ENCODE results near the gene PRSS2.

The PRSS2 gene

DNA sequence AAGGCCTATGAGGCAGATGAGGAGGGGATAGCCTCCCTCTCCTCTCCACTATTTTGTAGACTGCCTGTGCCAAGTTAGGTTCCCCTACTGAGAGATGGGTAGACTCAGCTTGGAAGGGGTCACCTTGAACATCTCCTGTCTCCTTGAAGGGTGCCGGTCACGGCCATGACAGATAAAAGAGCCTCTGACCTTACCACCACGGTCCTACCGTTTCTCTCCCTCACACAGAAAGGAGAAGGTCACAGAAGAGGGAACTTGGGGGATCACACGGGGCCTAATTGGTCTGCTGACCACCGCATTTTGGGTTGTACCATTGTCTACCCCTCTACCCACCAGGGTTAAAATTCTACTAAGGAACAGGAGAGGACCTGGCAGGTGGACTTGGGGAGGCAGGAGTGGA is 17.0 kb downstream of the PRSS2 start:
- no peak for DNase-seq

DNA sequence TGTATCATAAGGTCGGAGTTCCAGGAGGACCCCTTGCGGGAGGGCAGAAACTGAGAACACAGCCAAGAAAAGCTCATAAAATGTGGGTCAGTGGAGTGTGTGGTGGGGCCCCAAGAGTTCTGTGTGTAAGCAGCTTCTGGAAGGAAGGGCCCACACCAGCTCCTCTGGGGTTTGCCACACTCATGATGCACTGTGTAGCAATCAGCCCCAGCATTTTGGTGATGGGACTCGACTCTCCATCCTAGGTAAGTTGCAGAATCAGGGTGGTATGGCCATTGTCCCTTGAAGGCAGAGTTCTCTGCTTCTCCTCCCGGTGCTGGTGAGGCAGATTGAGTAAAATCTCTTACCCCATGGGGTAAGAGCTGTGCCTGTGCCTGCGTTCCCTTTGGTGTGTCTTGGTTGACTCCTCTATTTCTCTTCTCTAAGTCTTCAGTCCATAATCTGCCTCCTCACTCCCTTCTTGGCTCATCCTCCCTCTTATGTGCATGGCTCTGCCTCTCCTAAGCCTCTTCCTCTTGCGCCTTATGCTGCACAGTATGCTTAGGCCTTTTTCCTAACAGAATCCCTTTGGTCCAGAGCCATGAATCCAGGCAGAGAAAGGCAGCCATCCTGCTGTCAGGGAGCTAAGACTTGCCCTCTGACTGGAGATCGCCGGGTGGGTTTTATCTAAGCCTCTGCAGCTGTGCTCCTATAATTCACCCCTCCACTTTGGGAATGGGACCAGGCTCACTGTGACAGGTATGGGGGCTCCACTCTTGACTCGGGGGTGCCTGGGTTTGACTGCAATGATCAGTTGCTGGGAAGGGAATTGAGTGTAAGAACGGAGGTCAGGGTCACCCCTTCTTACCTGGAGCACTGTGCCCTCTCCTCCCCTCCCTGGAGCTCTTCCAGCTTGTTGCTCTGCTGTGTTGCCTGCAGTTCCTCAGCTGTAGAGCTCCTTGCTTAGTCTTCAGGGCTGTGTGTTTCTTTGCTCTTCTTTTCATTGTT is 17.8 kb downstream of the PRSS2 start:
- DNase-seq, result no peak

DNA sequence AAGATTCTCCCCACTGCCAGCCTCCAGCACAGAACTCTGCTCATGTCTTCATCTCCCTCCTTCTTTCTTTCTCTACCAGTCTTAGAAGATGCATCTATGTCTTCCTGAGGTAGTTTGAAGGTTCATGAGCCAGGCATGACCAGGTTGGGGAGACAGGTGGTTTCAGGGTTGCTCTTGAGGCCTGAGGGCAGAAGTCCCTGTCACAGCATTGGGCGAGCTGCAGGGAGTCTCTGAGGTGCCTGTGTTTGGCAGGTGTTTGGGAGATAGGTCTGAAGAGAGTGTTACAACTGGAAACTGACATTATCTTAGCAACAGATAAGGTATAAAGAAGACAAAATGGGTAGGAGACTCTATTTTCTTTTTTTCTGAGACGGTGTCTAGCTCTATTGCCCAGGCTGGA is 18.7 kb downstream of the PRSS2 start:
- DNase-seq, result no peak

DNA sequence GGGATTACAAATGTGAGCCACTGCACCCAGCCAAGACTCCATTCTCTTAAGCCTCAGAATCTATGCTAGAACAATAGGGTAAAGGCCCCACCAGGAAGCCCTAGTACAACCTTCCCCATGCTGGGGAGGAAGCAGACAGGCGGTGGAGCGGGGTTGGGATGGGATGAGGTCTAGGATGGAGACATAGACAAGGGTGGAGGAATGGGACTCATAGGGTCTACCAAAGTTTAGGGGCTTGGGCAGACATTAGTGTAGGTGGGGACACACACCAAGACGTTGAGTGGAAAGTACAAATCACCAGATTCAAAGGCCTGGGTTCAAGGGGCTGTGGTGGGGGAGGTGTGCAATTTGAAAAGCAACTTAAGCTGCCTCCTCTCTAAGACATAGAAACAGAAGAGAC is 19.3 kb downstream of the PRSS2 start:
- DNase-seq, result no peak

DNA sequence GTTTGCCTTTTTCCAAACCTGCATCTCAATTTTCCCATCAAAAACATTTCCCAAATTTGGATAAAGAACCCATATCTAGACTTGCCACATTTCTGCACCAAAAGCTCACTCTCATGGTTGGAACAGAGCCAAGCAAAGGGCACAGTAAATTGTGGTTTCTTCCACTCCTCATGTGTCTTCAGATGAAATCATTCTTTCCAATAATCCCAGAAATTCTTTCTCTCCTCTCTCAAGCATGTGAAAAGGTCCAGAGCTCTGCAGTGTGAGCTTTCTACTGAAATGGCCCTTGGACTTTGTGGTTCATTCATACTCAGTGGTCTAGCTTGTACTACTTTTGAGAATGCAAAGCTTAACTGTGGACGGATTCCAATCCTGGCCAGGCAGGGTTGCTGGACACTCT is 19.8 kb downstream of the PRSS2 start:
- no peak for DNase-seq

DNA sequence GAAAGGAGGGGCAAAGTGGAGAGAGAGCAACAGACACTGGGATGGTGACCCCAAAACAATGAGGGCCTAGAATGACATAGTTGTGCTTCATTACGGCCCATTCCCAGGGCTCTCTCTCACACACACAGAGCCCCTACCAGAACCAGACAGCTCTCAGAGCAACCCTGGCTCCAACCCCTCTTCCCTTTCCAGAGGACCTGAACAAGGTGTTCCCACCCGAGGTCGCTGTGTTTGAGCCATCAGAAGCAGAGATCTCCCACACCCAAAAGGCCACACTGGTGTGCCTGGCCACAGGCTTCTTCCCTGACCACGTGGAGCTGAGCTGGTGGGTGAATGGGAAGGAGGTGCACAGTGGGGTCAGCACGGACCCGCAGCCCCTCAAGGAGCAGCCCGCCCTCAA is 20.7 kb downstream of the PRSS2 start:
- no peak for DNase-seq

DNA sequence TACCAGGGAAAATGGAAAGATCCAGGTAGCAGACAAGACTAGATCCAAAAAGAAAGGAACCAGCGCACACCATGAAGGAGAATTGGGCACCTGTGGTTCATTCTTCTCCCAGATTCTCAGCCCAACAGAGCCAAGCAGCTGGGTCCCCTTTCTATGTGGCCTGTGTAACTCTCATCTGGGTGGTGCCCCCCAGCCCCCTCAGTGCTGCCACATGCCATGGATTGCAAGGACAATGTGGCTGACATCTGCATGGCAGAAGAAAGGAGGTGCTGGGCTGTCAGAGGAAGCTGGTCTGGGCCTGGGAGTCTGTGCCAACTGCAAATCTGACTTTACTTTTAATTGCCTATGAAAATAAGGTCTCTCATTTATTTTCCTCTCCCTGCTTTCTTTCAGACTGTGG is 21.4 kb downstream of the PRSS2 start:
- DNase-seq, result no peak

DNA sequence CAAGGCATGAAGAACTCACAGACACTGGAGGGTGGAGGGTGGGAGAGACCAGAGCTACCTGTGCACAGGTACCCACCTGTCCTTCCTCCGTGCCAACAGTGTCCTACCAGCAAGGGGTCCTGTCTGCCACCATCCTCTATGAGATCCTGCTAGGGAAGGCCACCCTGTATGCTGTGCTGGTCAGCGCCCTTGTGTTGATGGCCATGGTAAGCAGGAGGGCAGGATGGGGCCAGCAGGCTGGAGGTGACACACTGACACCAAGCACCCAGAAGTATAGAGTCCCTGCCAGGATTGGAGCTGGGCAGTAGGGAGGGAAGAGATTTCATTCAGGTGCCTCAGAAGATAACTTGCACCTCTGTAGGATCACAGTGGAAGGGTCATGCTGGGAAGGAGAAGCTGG is 21.8 kb downstream of the PRSS2 start:
- no peak for DNase-seq

DNA sequence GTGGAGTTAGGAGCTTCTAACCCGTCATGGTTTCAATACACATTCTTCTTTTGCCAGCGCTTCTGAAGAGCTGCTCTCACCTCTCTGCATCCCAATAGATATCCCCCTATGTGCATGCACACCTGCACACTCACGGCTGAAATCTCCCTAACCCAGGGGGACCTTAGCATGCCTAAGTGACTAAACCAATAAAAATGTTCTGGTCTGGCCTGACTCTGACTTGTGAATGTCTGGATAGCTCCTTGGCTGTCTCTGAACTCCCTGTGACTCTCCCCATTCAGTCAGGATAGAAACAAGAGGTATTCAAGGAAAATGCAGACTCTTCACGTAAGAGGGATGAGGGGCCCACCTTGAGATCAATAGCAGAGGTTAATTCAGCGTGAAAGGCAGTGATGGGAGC is 22.4 kb downstream of the PRSS2 start:
- no peak for DNase-seq

DNA sequence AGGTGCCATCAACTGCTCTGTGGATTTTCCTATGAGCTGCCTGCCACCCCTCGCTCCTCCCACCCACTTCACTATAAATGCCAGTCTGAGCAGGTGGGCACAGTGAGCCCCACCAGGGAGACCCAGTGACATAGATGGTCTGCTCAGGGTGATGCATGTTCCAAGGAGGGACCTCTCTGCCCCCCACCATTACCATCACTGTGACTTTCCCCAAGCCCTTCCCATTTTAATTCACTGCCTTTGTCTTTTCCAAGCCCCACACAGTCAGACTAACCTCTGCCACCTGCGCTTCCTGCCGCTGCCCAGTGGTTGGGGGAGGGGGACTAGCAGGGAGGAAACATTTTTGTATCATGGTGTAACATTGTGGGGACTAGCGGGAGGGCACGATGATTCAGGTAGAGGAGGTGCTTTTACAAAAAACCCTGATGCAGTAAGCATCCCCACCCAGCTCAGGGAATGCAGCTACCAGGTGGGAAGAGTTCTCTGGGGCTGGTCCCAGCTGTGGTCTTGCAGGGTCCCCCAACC is 24.6 kb downstream of the PRSS2 start:
- no peak for DNase-seq

DNA sequence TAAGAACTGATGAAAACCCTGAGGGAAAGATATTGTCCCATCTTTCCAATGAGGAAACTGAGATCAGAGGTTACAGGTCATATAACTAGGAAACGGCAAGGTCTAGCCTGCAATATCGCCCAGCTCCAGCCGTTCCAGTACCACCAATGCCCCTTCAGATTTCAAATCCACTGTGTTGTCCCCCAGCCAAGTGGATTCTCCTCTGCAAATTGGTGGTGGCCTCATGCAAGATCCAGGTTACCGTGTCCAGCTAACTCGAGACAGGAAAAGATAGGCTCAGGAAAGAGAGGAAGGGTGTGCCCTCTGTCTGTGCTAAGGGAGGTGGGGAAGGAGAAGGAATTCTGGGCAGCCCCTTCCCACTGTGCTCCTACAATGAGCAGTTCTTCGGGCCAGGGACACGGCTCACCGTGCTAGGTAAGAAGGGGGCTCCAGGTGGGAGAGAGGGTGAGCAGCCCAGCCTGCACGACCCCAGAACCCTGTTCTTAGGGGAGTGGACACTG is 25.3 kb downstream of the PRSS2 start:
- no peak for DNase-seq

DNA sequence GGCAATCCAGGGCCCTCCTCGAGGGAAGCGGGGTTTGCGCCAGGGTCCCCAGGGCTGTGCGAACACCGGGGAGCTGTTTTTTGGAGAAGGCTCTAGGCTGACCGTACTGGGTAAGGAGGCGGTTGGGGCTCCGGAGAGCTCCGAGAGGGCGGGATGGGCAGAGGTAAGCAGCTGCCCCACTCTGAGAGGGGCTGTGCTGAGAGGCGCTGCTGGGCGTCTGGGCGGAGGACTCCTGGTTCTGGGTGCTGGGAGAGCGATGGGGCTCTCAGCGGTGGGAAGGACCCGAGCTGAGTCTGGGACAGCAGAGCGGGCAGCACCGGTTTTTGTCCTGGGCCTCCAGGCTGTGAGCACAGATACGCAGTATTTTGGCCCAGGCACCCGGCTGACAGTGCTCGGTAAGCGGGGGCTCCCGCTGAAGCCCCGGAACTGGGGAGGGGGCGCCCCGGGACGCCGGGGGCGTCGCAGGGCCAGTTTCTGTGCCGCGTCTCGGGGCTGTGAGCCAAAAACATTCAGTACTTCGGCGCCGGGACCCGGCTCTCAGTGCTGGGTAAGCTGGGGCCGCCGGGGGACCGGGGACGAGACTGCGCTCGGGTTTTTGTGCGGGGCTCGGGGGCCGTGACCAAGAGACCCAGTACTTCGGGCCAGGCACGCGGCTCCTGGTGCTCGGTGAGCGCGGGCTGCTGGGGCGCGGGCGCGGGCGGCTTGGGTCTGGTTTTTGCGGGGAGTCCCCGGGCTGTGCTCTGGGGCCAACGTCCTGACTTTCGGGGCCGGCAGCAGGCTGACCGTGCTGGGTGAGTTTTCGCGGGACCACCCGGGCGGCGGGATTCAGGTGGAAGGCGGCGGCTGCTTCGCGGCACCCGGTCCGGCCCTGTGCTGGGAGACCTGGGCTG is 26.0 kb downstream of the PRSS2 start:
- no peak for DNase-seq

DNA sequence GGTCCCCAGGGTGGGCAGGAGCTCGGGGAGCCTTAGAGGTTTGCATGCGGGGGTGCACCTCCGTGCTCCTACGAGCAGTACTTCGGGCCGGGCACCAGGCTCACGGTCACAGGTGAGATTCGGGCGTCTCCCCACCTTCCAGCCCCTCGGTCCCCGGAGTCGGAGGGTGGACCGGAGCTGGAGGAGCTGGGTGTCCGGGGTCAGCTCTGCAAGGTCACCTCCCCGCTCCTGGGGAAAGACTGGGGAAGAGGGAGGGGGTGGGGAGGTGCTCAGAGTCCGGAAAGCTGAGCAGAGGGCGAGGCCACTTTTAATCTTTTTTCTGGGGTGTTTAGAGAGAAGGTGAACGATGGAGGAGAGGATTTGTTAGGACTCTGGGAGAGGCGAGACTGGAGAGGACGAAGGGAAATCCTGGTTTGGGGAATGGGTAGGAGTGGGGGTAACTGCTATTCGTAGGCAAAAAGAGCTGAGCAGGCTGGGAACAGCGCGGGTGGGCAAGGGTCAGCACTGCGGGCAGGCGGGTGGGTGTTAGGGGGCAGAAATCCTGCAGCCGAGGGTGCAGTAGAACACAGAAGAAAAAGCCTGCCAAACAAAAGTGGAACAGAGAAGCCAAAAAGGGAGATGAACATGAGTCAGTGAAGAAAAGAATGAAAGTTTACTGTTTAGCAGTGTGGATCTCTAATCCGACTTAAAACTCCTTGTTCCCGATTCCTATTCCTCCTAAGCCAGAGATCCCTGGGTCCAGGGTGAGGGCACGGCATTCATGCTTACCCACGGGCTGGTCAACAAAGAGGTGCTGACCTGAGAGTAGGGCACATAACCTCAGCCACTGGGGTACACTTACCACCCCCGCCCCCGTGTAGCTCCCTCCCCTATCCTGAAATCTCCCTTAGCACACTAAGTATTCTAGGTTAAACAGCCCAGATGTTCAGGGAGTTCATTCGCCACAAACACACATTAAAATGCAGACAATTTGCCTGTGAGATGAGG is 26.9 kb downstream of the PRSS2 start:
- DNase-seq, result no peak

DNA sequence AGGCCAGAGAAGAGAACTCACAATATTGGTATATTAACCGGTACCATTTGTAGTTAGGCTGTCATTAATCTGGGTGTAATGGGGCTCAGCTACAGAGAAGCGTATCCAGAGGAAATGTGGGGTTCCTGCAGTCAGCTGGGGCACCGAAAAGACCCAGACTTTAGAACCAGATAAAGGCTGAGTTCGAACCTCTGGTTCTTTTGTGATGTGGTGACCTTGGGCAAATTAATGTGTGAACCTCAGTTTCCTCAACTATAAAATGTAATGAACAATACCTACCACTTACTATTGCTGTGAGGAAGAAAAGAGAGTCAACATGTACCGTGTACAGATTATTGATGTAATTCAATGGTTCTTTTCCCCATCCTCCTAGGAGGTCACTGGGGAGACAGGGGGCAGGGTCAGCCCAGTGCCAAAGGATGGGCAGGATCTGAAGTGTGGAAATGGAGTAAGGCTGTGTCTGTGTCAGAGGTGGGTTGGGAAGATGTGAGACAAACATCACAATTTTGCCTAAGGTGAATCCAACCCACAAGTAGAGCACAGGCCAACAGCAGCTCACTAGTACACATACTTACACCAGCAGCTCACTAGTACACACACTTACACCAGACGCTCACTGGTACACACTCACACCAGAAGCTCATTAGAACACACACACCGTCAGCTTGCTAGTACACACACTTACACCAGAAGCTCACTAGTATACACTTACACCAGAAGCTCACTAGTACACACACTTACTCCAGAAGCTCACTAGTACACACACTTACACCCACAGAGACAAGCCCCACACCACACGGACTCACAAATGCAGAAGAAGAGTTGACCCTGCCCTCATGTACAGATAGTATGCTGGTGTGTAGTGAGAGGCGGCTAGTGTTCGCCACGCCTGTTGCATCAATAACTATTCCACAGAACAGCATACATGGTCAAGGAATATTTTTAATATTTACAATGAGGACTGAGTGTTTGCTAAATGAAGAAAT is 28.0 kb downstream of the PRSS2 start:
- no peak for DNase-seq

DNA sequence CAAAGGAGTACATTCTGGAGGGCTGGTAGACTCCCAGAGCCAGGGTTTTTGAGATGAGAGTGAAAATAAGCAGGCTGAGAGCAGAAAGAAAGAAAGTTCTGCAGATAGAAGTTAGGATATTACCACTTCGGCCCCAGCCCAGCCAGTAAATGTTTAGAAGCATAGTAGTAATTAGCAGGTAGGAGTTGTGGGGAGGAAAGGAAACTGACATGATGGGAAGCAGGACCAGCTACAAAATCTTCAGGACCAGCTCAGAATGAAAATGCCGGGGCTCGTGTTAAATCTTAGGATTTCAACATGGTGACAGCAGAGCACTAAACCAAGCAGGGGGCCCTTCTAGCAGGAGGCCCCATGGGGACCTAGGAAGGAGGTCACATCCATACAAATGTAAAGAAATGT is 28.7 kb downstream of the PRSS2 start:
- DNase-seq, result no peak

DNA sequence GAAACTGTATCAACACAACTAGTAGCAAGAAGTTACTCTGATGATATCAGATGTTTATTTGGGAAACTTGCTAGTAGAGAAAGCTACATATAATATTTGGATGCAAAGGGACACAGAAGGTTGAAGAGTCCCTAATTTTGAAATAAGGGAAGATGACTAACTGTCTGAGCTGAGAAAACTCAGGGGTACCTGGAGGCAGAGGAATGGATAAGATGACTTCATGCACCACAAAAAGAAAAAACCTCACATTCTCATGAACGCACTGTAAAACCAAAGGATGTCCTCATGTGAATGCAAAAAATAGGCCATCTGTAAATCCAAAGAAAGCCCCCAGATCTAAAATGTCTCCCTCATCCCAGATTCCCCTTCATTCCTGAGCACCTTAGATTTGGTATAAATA is 29.3 kb downstream of the PRSS2 start:
- no peak for DNase-seq

DNA sequence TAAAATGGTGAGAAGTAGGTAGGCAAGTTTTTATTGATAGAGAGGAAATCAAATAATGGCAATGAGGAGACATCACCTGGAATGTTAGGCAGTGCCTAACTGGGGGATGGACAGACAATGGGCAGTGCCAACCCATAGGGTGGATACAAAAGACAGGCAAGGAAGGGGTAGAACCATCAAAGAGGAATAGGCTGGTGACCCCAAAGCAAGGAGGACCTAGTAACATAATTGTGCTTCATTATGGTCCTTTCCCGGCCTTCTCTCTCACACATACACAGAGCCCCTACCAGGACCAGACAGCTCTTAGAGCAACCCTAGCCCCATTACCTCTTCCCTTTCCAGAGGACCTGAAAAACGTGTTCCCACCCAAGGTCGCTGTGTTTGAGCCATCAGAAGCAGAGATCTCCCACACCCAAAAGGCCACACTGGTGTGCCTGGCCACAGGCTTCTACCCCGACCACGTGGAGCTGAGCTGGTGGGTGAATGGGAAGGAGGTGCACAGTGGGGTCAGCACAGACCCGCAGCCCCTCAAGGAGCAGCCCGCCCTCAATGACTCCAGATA is 30.0 kb downstream of the PRSS2 start:
- DNase-seq, result no peak

DNA sequence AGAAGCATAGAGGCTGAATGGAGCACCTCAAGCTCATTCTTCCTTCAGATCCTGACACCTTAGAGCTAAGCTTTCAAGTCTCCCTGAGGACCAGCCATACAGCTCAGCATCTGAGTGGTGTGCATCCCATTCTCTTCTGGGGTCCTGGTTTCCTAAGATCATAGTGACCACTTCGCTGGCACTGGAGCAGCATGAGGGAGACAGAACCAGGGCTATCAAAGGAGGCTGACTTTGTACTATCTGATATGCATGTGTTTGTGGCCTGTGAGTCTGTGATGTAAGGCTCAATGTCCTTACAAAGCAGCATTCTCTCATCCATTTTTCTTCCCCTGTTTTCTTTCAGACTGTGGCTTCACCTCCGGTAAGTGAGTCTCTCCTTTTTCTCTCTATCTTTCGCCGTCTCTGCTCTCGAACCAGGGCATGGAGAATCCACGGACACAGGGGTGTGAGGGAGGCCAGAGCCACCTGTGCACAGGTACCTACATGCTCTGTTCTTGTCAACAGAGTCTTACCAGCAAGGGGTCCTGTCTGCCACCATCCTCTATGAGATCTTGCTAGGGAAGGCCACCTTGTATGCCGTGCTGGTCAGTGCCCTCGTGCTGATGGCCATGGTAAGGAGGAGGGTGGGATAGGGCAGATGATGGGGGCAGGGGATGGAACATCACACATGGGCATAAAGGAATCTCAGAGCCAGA is 31.0 kb downstream of the PRSS2 start:
- no peak for DNase-seq

DNA sequence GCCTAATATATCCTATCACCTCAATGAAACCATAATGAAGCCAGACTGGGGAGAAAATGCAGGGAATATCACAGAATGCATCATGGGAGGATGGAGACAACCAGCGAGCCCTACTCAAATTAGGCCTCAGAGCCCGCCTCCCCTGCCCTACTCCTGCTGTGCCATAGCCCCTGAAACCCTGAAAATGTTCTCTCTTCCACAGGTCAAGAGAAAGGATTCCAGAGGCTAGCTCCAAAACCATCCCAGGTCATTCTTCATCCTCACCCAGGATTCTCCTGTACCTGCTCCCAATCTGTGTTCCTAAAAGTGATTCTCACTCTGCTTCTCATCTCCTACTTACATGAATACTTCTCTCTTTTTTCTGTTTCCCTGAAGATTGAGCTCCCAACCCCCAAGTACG is 31.5 kb downstream of the PRSS2 start:
- no peak for DNase-seq

DNA sequence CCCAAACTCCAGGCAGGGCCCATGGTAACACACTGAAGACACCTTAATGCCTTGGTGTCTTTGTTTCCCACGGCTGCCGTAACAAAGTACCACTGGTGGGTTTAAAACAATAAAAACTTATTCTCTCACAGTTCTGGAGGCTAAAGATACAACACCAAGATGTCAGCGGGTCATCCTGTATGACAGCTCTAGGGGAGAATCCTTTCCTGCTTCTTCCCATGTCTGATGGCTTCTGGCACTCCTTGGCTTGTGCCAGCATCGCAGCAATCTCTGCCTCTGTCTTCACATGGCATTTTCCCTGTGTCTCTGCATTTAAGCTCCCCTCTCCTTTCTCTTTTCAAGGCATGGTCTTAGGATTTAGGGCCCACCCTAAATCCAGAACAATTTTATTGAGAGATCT is 33.1 kb downstream of the PRSS2 start:
- DNase-seq, result no peak

Data from 8988T (cell line).